Karpas-422 (cell line): ENCODE measurements around the gene MCC. TPM values are rescaled to one million over a fixed set of nuclear protein-coding genes. Genes with fewer than 3 reads are reported as not detected.

ENCODE experiments used
- DNase-seq: peaks from one replicate; pipeline ENCODE4 v3.0.0-alpha.2; 2015
- H2AFZ ChIP-seq: fragments of 200-600 bp; sonication (generic); 2 replicates; pipeline ENCODE4 v1.6.1; 2014; ENCODE audit warnings: antibody characterized with exemption, low read length, mixed read lengths
- H3K27ac ChIP-seq: fragments of 200-600 bp; sonication (generic); 2 replicates; pipeline ENCODE4 v1.5.1; 2014; ENCODE audit warnings: mild to moderate bottlenecking, low read length, moderate library complexity
- H3K27me3 ChIP-seq: fragments of 200-600 bp; sonication (generic); 2 replicates; pipeline ENCODE4 v1.6.1; 2014; ENCODE audit warnings: low read length, mixed read lengths
- H3K36me3 ChIP-seq: fragments of 200-600 bp; sonication (generic); 2 replicates; pipeline ENCODE4 v1.6.1; 2014; ENCODE audit warnings: low read length, mixed read lengths; ENCODE audit not compliant: insufficient read depth
- H3K4me1 ChIP-seq: fragments of 200-600 bp; sonication (generic); 2 replicates; pipeline ENCODE4 v1.6.1; 2014; ENCODE audit warnings: mild to moderate bottlenecking, low read length, mixed read lengths
- H3K4me2 ChIP-seq: fragments of 200-600 bp; sonication (generic); 2 replicates; pipeline ENCODE4 v1.6.1; 2014; ENCODE audit warnings: low read length, low read depth, mild to moderate bottlenecking; ENCODE audit not compliant: poor library complexity, severe bottlenecking
- H3K4me3 ChIP-seq: fragments of 200-600 bp; sonication (generic); 2 replicates; pipeline ENCODE4 v1.5.1; 2014; ENCODE audit warnings: mild to moderate bottlenecking, antibody characterized with exemption, low read length, mixed read lengths
- H3K79me2 ChIP-seq: fragments of 200-600 bp; sonication (generic); 2 replicates; pipeline ENCODE4 v1.6.1; 2014; ENCODE audit warnings: mild to moderate bottlenecking, low read length, mixed read lengths
- H3K9ac ChIP-seq: fragments of 200-600 bp; sonication (generic); 2 replicates; pipeline ENCODE4 v1.6.0; 2014; ENCODE audit warnings: low read length
- H3K9me2 ChIP-seq: fragments of 200-600 bp; sonication (generic), shearing (Covaris generic); replicated peaks from 2 replicates; pipeline ENCODE4 v1.6.0; 2014; ENCODE audit warnings: mild to moderate bottlenecking, low read length, moderate library complexity; ENCODE audit not compliant: insufficient read depth
- H3K9me3 ChIP-seq: fragments of 300-700, 200-600 bp; sonication (generic); 2 replicates; pipeline ENCODE4 v1.6.1; 2014; ENCODE audit warnings: low read length, mixed read lengths
- H4K20me1 ChIP-seq: fragments of 200-600 bp; sonication (generic); 2 replicates; pipeline ENCODE4 v1.6.1; 2014; ENCODE audit warnings: mild to moderate bottlenecking, antibody characterized with exemption, low read length, low read depth; ENCODE audit not compliant: insufficient read depth
- total RNA-seq: library from RNA; depleted of rRNA; stranded (reverse); fragments of >200 nt; shearing (Covaris generic); gene quantifications from 2 replicates; pipeline ENCODE4 v1.2.3, GENCODE V29; 2014; ENCODE audit warnings: low replicate concordance

The MCC gene
- total RNA-seq, 1 experiment from 2014 or later: 5.5 TPM

- Histone ChIP-seq H2AFZ (no peak overlapping the region), H3K9me2 (no peaks in the 10 kb centered on the region), H3K36me3 (no peaks in the 10 kb centered on the region), H3K4me1 (no peaks in the 10 kb centered on the region), H3K27ac (no peak overlapping the region), H3K27me3 (no peaks in the 10 kb centered on the region), H3K79me2 (no peaks in the 10 kb centered on the region), H3K9ac (no peak overlapping the region), H3K9me3 (no peaks in the 10 kb centered on the region), H3K4me2 (no peak overlapping the region), H3K4me3 (no peak overlapping the region), H4K20me1 (no peaks in the 10 kb centered on the region)
- no peak for DNase-seq
These were observed 453.2 kb downstream of the MCC start for GRCh38 chr5:113035096-113035495.

- no peak for DNase-seq
- Histone ChIP-seq H3K27me3 (no peaks in the 10 kb centered on the region), H3K4me3 (no peak overlapping the region), H3K27ac (no peak overlapping the region), H3K9ac (no peak overlapping the region), H3K4me2 (no peak overlapping the region), H3K9me2 (no peaks in the 10 kb centered on the region), H2AFZ (no peak overlapping the region), H4K20me1 (no peaks in the 10 kb centered on the region), H3K4me1 (no peaks in the 10 kb centered on the region), H3K36me3 (no peaks in the 10 kb centered on the region), H3K79me2 (no peaks in the 10 kb centered on the region), H3K9me3 (no peaks in the 10 kb centered on the region)
These were observed 454.0 kb downstream of the MCC start for GRCh38 chr5:113034182-113034773.

- Histone ChIP-seq H3K27me3 (no peaks in the 10 kb centered on the region), H3K4me2 (no peak overlapping the region), H2AFZ (no peak overlapping the region), H3K79me2 (no peaks in the 10 kb centered on the region), H3K4me3 (no peak overlapping the region), H3K36me3 (peaks cover 14% of the 10 kb centered on the region), H4K20me1 (no peaks in the 10 kb centered on the region), H3K27ac (no peak overlapping the region), H3K9ac (no peak overlapping the region), H3K9me2 (no peaks in the 10 kb centered on the region), H3K4me1 (no peaks in the 10 kb centered on the region), H3K9me3 (no peaks in the 10 kb centered on the region)
- no peak for DNase-seq
These were observed 456.7 kb downstream of the MCC start for GRCh38 chr5:113031557-113031956.

GRCh38 chr5:113031104-113031503 lies 457.1 kb downstream of the MCC start:
- Histone ChIP-seq H3K9ac (no peak overlapping the region), H3K79me2 (no peaks in the 10 kb centered on the region), H3K27me3 (no peaks in the 10 kb centered on the region), H3K4me2 (no peak overlapping the region), H3K36me3 (peaks cover 19% of the 10 kb centered on the region), H3K27ac (no peak overlapping the region), H2AFZ (no peak overlapping the region), H3K4me3 (no peak overlapping the region), H3K9me3 (no peaks in the 10 kb centered on the region), H4K20me1 (no peaks in the 10 kb centered on the region), H3K9me2 (no peaks in the 10 kb centered on the region), H3K4me1 (no peaks in the 10 kb centered on the region)
- DNase-seq: no peak

GRCh38 chr5:113029614-113030013 lies 458.6 kb downstream of the MCC start:
- Histone ChIP-seq H2AFZ (no peak overlapping the region), H3K4me3 (no peak overlapping the region), H3K79me2 (no peaks in the 10 kb centered on the region), H3K36me3 (peaks cover 23% of the 10 kb centered on the region), H3K27me3 (no peaks in the 10 kb centered on the region), H3K4me2 (no peak overlapping the region), H3K9ac (no peak overlapping the region), H4K20me1 (no peaks in the 10 kb centered on the region), H3K9me3 (no peaks in the 10 kb centered on the region), H3K27ac (no peak overlapping the region), H3K4me1 (no peaks in the 10 kb centered on the region), H3K9me2 (no peaks in the 10 kb centered on the region)
- DNase-seq: no peak

GRCh38 chr5:113027431-113027830 lies 460.8 kb downstream of the MCC start:
- H4K20me1 ChIP-seq: no peaks in the 10 kb centered on the region
- H2AFZ ChIP-seq: no peak overlapping the region
- no peak overlapping the region for H3K4me2 ChIP-seq
- no peaks in the 10 kb centered on the region for H3K27me3 ChIP-seq
- DNase-seq: no peak
- no peak overlapping the region for H3K27ac ChIP-seq
- no peak overlapping the region for H3K9ac ChIP-seq
- H3K79me2 ChIP-seq: no peaks in the 10 kb centered on the region
- H3K9me2 ChIP-seq: no peaks in the 10 kb centered on the region
- peaks cover 4% of the 10 kb centered on the region for H3K4me1 ChIP-seq
- no peak overlapping the region for H3K4me3 ChIP-seq
- H3K36me3 ChIP-seq: peaks cover 42% of the 10 kb centered on the region
- H3K9me3 ChIP-seq: no peaks in the 10 kb centered on the region

GRCh38 chr5:113027015-113027414 lies 461.2 kb downstream of the MCC start:
- Histone ChIP-seq H3K4me3 (no peak overlapping the region), H3K4me1 (peaks cover 8% of the 10 kb centered on the region)

GRCh38 chr5:113026211-113026610 lies 462.0 kb downstream of the MCC start:
- no peak overlapping the region for H3K4me2 ChIP-seq
- no peaks in the 10 kb centered on the region for H4K20me1 ChIP-seq
- no peaks in the 10 kb centered on the region for H3K9me2 ChIP-seq
- H3K36me3 ChIP-seq: peaks cover 50% of the 10 kb centered on the region
- no peak overlapping the region for H3K9ac ChIP-seq
- no peak for DNase-seq
- no peaks in the 10 kb centered on the region for H3K9me3 ChIP-seq
- H3K4me1 ChIP-seq: peaks cover 16% of the 10 kb centered on the region
- H3K27ac ChIP-seq: no peak overlapping the region
- no peak overlapping the region for H3K4me3 ChIP-seq
- no peaks in the 10 kb centered on the region for H3K27me3 ChIP-seq
- no peaks in the 10 kb centered on the region for H3K79me2 ChIP-seq
- no peak overlapping the region for H2AFZ ChIP-seq

More at GRCh38 chr5:113027015-113027414, 461.2 kb downstream of the MCC start:
- Histone ChIP-seq H3K27ac (no peak overlapping the region), H3K9me2 (no peaks in the 10 kb centered on the region), H3K9ac (no peak overlapping the region), H3K27me3 (no peaks in the 10 kb centered on the region), H3K79me2 (no peaks in the 10 kb centered on the region), H4K20me1 (no peaks in the 10 kb centered on the region), H3K36me3 (peaks cover 46% of the 10 kb centered on the region), H3K4me2 (no peak overlapping the region), H2AFZ (no peak overlapping the region), H3K9me3 (no peaks in the 10 kb centered on the region)
- DNase-seq: no peak
